Motor neuron (in vitro differentiated cells): ENCODE measurements around the gene NOL9. TPM values are rescaled to one million over a fixed set of nuclear protein-coding genes. Genes with fewer than 3 reads are reported as not detected.
A peak's percentile ranks its signal among the peaks of the same experiment; 100 is the strongest.

Experiments used
- ATAC-seq, 8 experiments: fragments of 200-7000 bp; cut with Tn5 transposase; replicated peaks in 6 of 8; 2 replicates each; pipeline ENCODE4 v1.8.0; 2021; ENCODE audit warnings: mild to moderate bottlenecking in 8 of 8, moderate library complexity in 8 of 8
- H3K27ac ChIP-seq, 2 donors: fragments of 250-450 bp; sonication (Bioruptor Pico); 2 replicates each; pipeline ENCODE4 v1.9.0; 2021; ENCODE audit warnings: antibody characterized with exemption in 2 of 2, mild to moderate bottlenecking in 2 of 2, moderate library complexity in 1 of 2
- H3K4me1 ChIP-seq, 2 donors: fragments of 250-450 bp; sonication (Bioruptor Pico); replicated peaks in 1 of 2; 2 replicates each; pipeline ENCODE4 v1.6.1; 2021; ENCODE audit warnings: antibody characterized with exemption in 2 of 2, mild to moderate bottlenecking in 2 of 2, moderate library complexity in 1 of 2
- H3K4me3 ChIP-seq, 5 donors: fragments of 250-450 bp; sonication (Bioruptor Pico); 2 replicates each; pipeline ENCODE4 v1.9.0; 2021; ENCODE audit warnings: antibody characterized with exemption in 5 of 5, mild to moderate bottlenecking in 5 of 5, moderate library complexity in 4 of 5
- WGBS, 10 experiments: fragments of 450-650 bp; shearing (Covaris generic); methylation state at CpG; one replicate each; pipeline ENCODE4 v1.0.0; 2022; 5-methylcytosine and 5-hydroxymethylcytosine counted together
- in situ Hi-C, 9 experiments: fragments of 400-800 bp; cut with MboI; loops; one replicate each; pipeline ENCODE4 v1.15.0; 2021; ENCODE audit warnings: low sequenced_read_pairs in 9 of 9, low pct_unique_long_range_greater_than_20kb in 2 of 9; ENCODE audit not compliant: unreplicated experiment in 9 of 9
- total RNA-seq, 8 experiments: library from RNA; unstranded; fragments of 300-600 nt; gene quantifications; 2 replicates each; pipeline versions ENCODE4 v1.2.3 to v1.2.4, GENCODE V29; 2022

Gene NOL9
- total RNA-seq, 8 experiments from 2014 or later, result 12.9 to 35.2 (median 14.9) TPM

GRCh38 chr1:6596351-6596750, 42.0 kb upstream of the NOL9 start:
- 70 to 89% (median 81%) methylated on average over 3 to 7 of the region's 7 CpGs; no CpG with 5 or more reads in 4 of the 10 experiments for WGBS, 10 experiments
- no peak for ATAC-seq
- no peak overlapping the region for H3K4me3 ChIP-seq
- in situ Hi-C loops, result no loop called here
- H3K4me1 ChIP-seq, result peaks cover 19 to 26% of the 10 kb centered on the region in 2 donors
- peak overlapping the region in 1 of 2 donors; percentile 20 for H3K27ac ChIP-seq

- peaks cover 7 to 21% of the 10 kb centered on the region in 2 donors for H3K4me1 ChIP-seq
- no peak overlapping the region for H3K27ac ChIP-seq
- no peak for ATAC-seq
- in situ Hi-C loops, result no loop called here
- H3K4me3 ChIP-seq, result no peak overlapping the region
- 90 to 100% (median 96%) methylated on average over 1 to 9 of the region's 11 CpGs; no CpG with 5 or more reads in 2 of the 10 experiments for WGBS, 10 experiments
These were observed 40.8 kb upstream of the NOL9 start for GRCh38 chr1:6594977-6595740.

GRCh38 chr1:6593810-6594209, 39.5 kb upstream of the NOL9 start:
- Histone ChIP-seq H3K4me3 (no peak overlapping the region), H3K4me1 (peaks cover 0 to 18% of the 10 kb centered on the region in 2 donors), H3K27ac (no peak overlapping the region)
- 92 to 100% (median 96%) methylated on average over 1 to 12 of the region's 15 CpGs; no CpG with 5 or more reads in 3 of the 10 experiments for WGBS, 10 experiments
- in situ Hi-C loops, result no loop called here
- ATAC-seq, result no peak

- peak in 2 of 8 experiments; percentile 3 to 5 for ATAC-seq
- H3K4me1 ChIP-seq, result peaks cover 0 to 18% of the 10 kb centered on the region in 2 donors
- 89 to 100% (median 97%) methylated on average over 5 to 12 of the region's 38 CpGs; no CpG with 5 or more reads in 7 of the 10 experiments for WGBS, 10 experiments
- H3K4me3 ChIP-seq, result no peak overlapping the region
- in situ Hi-C loops, result no loop called here
- H3K27ac ChIP-seq, result no peak overlapping the region
These were observed 38.7 kb upstream of the NOL9 start for GRCh38 chr1:6592865-6593593.

GRCh38 chr1:6592441-6592840, 38.1 kb upstream of the NOL9 start:
- ATAC-seq, result no peak
- Histone ChIP-seq H3K27ac (no peak overlapping the region), H3K4me3 (no peak overlapping the region), H3K4me1 (peaks cover 0 to 17% of the 10 kb centered on the region in 2 donors)
- in situ Hi-C loops, result no loop called here
- WGBS, 10 experiments, result 30 to 100% (median 93%) methylated on average over 1 to 4 of the region's 5 CpGs; no CpG with 5 or more reads in 5 of the 10 experiments

DNA sequence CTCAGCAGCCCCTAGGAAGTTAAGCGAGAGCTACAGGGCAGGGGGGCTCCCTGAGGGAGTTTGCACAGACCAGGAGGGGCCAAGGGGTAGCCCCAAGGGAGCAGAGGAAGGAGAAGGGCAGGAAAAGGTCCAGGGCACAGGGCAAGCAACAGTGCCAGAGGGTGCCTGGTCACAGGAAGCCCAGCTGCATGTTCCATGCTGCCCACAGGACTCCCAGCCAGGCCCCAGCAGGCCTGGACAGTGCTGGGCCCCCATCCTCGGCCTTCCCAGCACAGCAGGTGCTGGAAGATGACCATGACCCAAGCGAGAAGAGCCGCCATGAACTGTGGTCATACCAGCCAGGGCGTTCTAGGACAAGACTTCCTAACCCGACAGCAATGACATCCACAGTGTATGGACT, 37.3 kb upstream of the NOL9 start:
- WGBS, 10 experiments, result 20 to 100% (median 86%) methylated on average over 1 to 4 of the region's 6 CpGs; no CpG with 5 or more reads in 4 of the 10 experiments
- in situ Hi-C loops, result no loop called here
- Histone ChIP-seq H3K27ac (no peak overlapping the region), H3K4me3 (no peak overlapping the region), H3K4me1 (peaks cover 0 to 9% of the 10 kb centered on the region in 2 donors)
- ATAC-seq, result no peak

DNA sequence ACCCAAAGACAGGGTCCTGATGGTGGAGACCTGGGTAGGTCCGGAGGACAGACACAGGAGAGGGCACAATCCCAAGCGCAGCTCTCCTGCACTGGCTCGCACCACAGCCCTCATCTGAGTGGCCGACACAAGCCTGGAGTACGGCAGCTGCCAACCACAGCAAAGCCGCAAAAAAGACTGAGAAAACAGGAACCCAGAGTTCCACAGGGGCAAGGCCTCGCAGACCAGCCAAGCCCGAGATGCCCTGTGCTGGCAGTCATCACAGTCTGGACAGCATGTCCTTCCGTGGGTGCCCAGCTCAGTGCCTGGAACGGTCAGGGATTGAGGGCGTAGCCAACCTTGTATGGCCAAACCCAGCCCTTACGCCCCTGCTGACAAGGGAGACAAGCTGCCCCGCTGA, 36.9 kb upstream of the NOL9 start:
- no peak overlapping the region for H3K4me3 ChIP-seq
- in situ Hi-C loops, result no loop called here
- H3K27ac ChIP-seq, result no peak overlapping the region
- H3K4me1 ChIP-seq, result peaks cover 0 to 5% of the 10 kb centered on the region in 2 donors
- 88 to 100% (median 93%) methylated on average over 3 to 11 of the region's 13 CpGs; no CpG with 5 or more reads in 6 of the 10 experiments for WGBS, 10 experiments
- no peak for ATAC-seq

- WGBS, 10 experiments, result 57 to 100% (median 98%) methylated on average over 1 to 6 of the region's 7 CpGs; no CpG with 5 or more reads in 2 of the 10 experiments
- no peak overlapping the region for H3K4me3 ChIP-seq
- no peak for ATAC-seq
- no peaks in the 10 kb centered on the region for H3K4me1 ChIP-seq
- H3K27ac ChIP-seq, result no peak overlapping the region
- in situ Hi-C loops, result no loop called here
These were observed 35.7 kb upstream of the NOL9 start for GRCh38 chr1:6590046-6590445.

GRCh38 chr1:6588893-6589520, 34.7 kb upstream of the NOL9 start:
- Histone ChIP-seq H3K27ac (no peak overlapping the region), H3K4me1 (no peaks in the 10 kb centered on the region), H3K4me3 (no peak overlapping the region)
- peak in 2 of 8 experiments; percentile 2 to 5 for ATAC-seq
- WGBS, 10 experiments, result 57 to 90% (median 81%) methylated on average over 1 to 10 of the region's 24 CpGs; no CpG with 5 or more reads in 5 of the 10 experiments
- in situ Hi-C loops, result no loop called here

DNA sequence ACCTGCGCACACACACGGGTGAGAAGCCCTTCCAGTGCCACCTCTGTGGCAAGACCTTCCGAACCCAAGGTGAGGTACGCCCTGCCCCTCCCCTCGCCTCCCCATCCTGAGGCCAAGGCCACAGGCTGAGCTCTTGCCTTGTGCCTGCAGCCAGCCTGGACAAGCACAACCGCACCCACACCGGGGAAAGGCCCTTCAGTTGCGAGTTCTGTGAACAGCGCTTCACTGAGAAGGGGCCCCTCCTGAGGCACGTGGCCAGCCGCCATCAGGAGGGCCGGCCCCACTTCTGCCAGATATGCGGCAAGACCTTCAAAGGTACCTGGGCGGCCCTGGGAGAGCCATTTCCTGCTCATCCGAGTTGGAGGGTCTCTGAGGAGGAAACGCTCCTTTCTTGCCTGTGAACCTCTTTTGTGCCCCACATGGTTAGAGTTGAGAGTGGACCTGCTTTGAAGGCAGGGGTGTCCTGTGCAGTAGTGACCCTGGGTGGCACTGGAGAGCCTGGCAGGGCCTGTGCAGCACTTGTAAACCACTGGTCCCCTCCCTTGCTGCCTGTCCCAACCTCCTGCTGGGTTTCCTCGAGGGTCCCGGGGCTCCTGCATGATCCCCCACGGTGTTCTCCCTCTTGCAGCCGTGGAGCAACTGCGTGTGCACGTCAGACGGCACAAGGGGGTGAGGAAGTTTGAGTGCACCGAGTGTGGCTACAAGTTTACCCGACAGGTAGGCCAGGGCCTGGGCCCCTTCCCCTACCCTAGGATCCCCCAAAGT, 34.0 kb upstream of the NOL9 start:
- H3K4me1 ChIP-seq, result no peaks in the 10 kb centered on the region
- 64 to 98% (median 86%) methylated on average over 1 to 9 of the region's 25 CpGs; no CpG with 5 or more reads in 4 of the 10 experiments for WGBS, 10 experiments
- H3K27ac ChIP-seq, result peak overlapping the region in 1 of 2 donors; percentile 20
- in situ Hi-C loops, result no loop called here
- peak in 2 of 8 experiments; percentile 4 to 7 for ATAC-seq
- H3K4me3 ChIP-seq, result no peak overlapping the region

- peak in 2 of 8 experiments; percentile 3 to 18 for ATAC-seq
- no peak overlapping the region for H3K4me3 ChIP-seq
- H3K27ac ChIP-seq, result no peak overlapping the region
- H3K4me1 ChIP-seq, result no peaks in the 10 kb centered on the region
- WGBS, 10 experiments, result 76 to 100% (median 84%) methylated on average over 1 to 6 of the region's 13 CpGs; no CpG with 5 or more reads in 4 of the 10 experiments
- in situ Hi-C loops, result no loop called here
These were observed 33.1 kb upstream of the NOL9 start for GRCh38 chr1:6587261-6588005.

GRCh38 chr1:6586404-6586816, 32.1 kb upstream of the NOL9 start:
- H3K4me3 ChIP-seq, result no peak overlapping the region
- 100% methylated on average over 4 of the region's 11 CpGs; no CpG with 5 or more reads in 9 of the 10 experiments for WGBS, 10 experiments
- in situ Hi-C loops, result no loop called here
- no peak overlapping the region for H3K27ac ChIP-seq
- peak in 5 of 8 experiments; percentile 3 to 23 (median 7) for ATAC-seq
- H3K4me1 ChIP-seq, result peaks cover 4% of the 10 kb centered on the region in 2 donors
